Measurements from ENCODE around the gene GPR132. TPM values are rescaled to one million over a fixed set of nuclear protein-coding genes. Genes with fewer than 3 reads are reported as not detected.
"Not testable (repeated sequence)": the region's sequence is repeated elsewhere in the genome, so short reads cannot be mapped to it uniquely, and the experiment has no call there.

Gene GPR132
- total RNA-seq, 3 donors from 2014 or later (not counting 1 experiment from before 2014, with no cell fraction given): 18.2 to 30.3 (median 26.7) TPM

DNA sequence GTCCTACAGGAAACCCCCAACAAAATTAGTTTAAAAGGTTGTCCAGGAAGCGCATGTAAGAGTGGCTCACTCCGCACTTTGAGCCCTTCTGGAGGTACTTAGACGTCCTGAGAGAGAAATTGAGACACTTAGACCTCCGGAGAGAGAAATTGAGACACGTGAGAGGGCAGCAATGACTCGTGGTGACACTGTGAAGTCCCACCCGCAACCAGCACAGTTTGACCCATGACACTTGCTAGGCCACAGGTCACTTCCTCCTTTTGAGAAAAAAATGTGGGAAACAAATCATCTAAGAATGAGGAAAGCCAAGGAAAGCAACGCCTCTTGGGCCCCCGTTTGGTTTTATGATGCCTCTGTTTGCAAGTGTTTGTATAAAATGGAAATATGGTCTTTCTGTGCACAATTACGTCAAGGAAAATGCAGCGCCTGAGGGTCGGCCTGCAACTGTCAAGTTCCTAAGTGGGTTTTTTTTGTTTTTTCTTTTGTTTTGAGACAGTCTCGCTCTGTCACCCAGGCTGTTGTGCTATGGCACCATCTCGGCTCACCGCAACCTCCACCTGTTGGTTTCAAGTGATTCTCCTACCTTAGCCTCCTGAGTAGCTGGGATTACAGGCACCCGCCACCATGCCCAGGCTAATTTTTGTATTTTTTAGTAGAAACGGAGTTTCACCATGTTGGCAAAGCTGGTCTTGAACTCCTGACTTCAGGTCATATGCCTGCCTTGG is 30.8 kb downstream of the GPR132 start:
- H3K27ac ChIP-seq (ENCODE audit: low read length): peak overlapping the region; percentile 81
- Mint-ChIP-seq H3K4me1 (peaks cover 21 to 23% of the 10 kb centered on the region in 2 donors), H3K9me3 (no peaks in the 10 kb centered on the region), H3K27me3 (ENCODE audit: low read depth in 2 of 2) (no peaks in the 10 kb centered on the region), H3K36me3 (no peaks in the 10 kb centered on the region), H3K4me3 (peak overlapping the region; percentile 100), H3K27ac (peak overlapping the region; percentile 97)
- 82% methylated on average over 17 of the region's 17 CpGs for WGBS (ENCODE audit: insufficient coverage)
- intact Hi-C loops (cut with micrococcal nuclease): no loop called here
- peaks cover 13% of the 10 kb centered on the region for H3K4me1 ChIP-seq (ENCODE audit: control insufficient read depth, insufficient read depth, low read length)
- no peak overlapping the region for H3K4me3 ChIP-seq (ENCODE audit: low read length)
- H3K9me3 ChIP-seq (ENCODE audit: control insufficient read depth, insufficient read depth, low read length): no peaks in the 10 kb centered on the region
- TF ChIP-seq CTCF (IDR thresholded peaks at IDR 0.05): no peak
- ATAC-seq: peak in 1 of 3 donors; percentile 39
- no peaks in the 10 kb centered on the region for H3K36me3 ChIP-seq (ENCODE audit: control insufficient read depth, insufficient read depth, low read length)
- no peak for DNase-seq
- H3K27me3 ChIP-seq (ENCODE audit: control insufficient read depth, insufficient read depth, low read length): no peaks in the 10 kb centered on the region

GRCh38 chr14:105033412-105033900 is 31.8 kb downstream of the GPR132 start:
- DNase-seq (peak in 1 of 2 donors; percentile 48), ATAC-seq (peak in 2 of 3 donors; percentile 29 to 55)
- peak overlapping the region; percentile 81 for H3K27ac ChIP-seq (ENCODE audit: low read length)
- H3K36me3 ChIP-seq (ENCODE audit: control insufficient read depth, insufficient read depth, low read length); H3K9me3 ChIP-seq (ENCODE audit: control insufficient read depth, insufficient read depth, low read length); H3K27me3 Mint-ChIP-seq (ENCODE audit: low read depth in 2 of 2); intact Hi-C loops (cut with micrococcal nuclease); H3K27me3 ChIP-seq (ENCODE audit: control insufficient read depth, insufficient read depth, low read length); H3K9me3 Mint-ChIP-seq; H3K36me3 Mint-ChIP-seq: not testable (repeated sequence)
- Mint-ChIP-seq H3K4me1 (peaks cover 21 to 23% of the 10 kb centered on the region in 2 donors), H3K27ac (peak overlapping the region; percentile 97), H3K4me3 (peak overlapping the region; percentile 100)
- 2% methylated on average over 44 of the region's 45 CpGs for WGBS (ENCODE audit: insufficient coverage)
- peaks cover 13% of the 10 kb centered on the region for H3K4me1 ChIP-seq (ENCODE audit: control insufficient read depth, insufficient read depth, low read length)
- peak overlapping the region; percentile 62 for H3K4me3 ChIP-seq (ENCODE audit: low read length)

- H3K4me3 ChIP-seq (ENCODE audit: low read length); H3K36me3 ChIP-seq (ENCODE audit: control insufficient read depth, insufficient read depth, low read length); H3K27me3 ChIP-seq (ENCODE audit: control insufficient read depth, insufficient read depth, low read length); H3K27me3 Mint-ChIP-seq (ENCODE audit: low read depth in 2 of 2); DNase-seq; intact Hi-C loops (cut with micrococcal nuclease); H3K36me3 Mint-ChIP-seq; H3K9me3 Mint-ChIP-seq; H3K9me3 ChIP-seq (ENCODE audit: control insufficient read depth, insufficient read depth, low read length): not testable (repeated sequence)
- 83% methylated on average over 5 of the region's 5 CpGs for WGBS (ENCODE audit: insufficient coverage)
- Histone ChIP-seq H3K27ac (ENCODE audit: low read length) (peak overlapping the region; percentile 81), H3K4me1 (ENCODE audit: control insufficient read depth, insufficient read depth, low read length) (peaks cover 13% of the 10 kb centered on the region)
- peak overlapping the region; percentile 97 for H3K27ac Mint-ChIP-seq
- ATAC-seq: peak in 2 of 3 donors; percentile 44 to 57
- peak overlapping the region; percentile 100 for H3K4me3 Mint-ChIP-seq
- H3K4me1 Mint-ChIP-seq: peaks cover 21 to 23% of the 10 kb centered on the region in 2 donors
Observed at GRCh38 chr14:105032451-105032901, 32.8 kb downstream of the GPR132 start.

- H3K27ac Mint-ChIP-seq: peak overlapping the region in 1 of 2 donors; percentile 53
- WGBS (ENCODE audit: insufficient coverage): 96% methylated on average over 9 of the region's 9 CpGs
- H3K36me3 Mint-ChIP-seq: no peaks in the 10 kb centered on the region
- intact Hi-C loops (cut with micrococcal nuclease): no loop called here
- Histone ChIP-seq H3K36me3 (ENCODE audit: control insufficient read depth, insufficient read depth, low read length) (no peaks in the 10 kb centered on the region), H3K27ac (ENCODE audit: low read length) (no peak overlapping the region), H3K27me3 (ENCODE audit: control insufficient read depth, insufficient read depth, low read length) (no peaks in the 10 kb centered on the region), H3K4me3 (ENCODE audit: low read length) (no peak overlapping the region), H3K9me3 (ENCODE audit: control insufficient read depth, insufficient read depth, low read length) (no peaks in the 10 kb centered on the region), H3K4me1 (ENCODE audit: control insufficient read depth, insufficient read depth, low read length) (peaks cover 13% of the 10 kb centered on the region)
- no peak for ATAC-seq
- no peaks in the 10 kb centered on the region for H3K27me3 Mint-ChIP-seq (ENCODE audit: low read depth in 2 of 2)
- H3K4me3 Mint-ChIP-seq: no peak overlapping the region
- no peaks in the 10 kb centered on the region for H3K9me3 Mint-ChIP-seq
- H3K4me1 Mint-ChIP-seq: peaks cover 21 to 23% of the 10 kb centered on the region in 2 donors
- DNase-seq: no peak
- no peak for TF ChIP-seq CTCF (IDR thresholded peaks at IDR 0.05)
Observed at GRCh38 chr14:105030836-105031396, 34.3 kb downstream of the GPR132 start.
